IPS-20b (cell line): ENCODE results near the gene MRPL52.
"Not testable (repeated sequence)": the region's sequence is repeated elsewhere in the genome, so short reads cannot be mapped to it uniquely, and the experiment has no call there.

Experiments
- H3K27ac ChIP-seq: one replicate; pipeline ENCODE4 v1.5.1; 2013; ENCODE audit warnings: low read length
- H3K27me3 ChIP-seq: 2 replicates; pipeline ENCODE4 v1.6.1; 2013; ENCODE audit warnings: mild to moderate bottlenecking, low read length, inconsistent platforms; ENCODE audit not compliant: insufficient read depth
- H3K36me3 ChIP-seq: 2 replicates; pipeline ENCODE4 v1.6.1; 2013; ENCODE audit warnings: low read depth, mild to moderate bottlenecking, inconsistent platforms, low read length, moderate library complexity; ENCODE audit not compliant: insufficient read depth
- H3K4me1 ChIP-seq: 2 replicates; pipeline ENCODE4 v1.6.1; 2013; ENCODE audit warnings: mild to moderate bottlenecking, control low read depth, inconsistent platforms, low read length, moderate library complexity; ENCODE audit not compliant: insufficient read depth
- H3K4me3 ChIP-seq: 2 replicates; pipeline ENCODE4 v1.5.1; 2013; ENCODE audit warnings: mild to moderate bottlenecking, low read length, inconsistent platforms
- H3K9ac ChIP-seq: 2 replicates; pipeline ENCODE4 v1.6.1; 2013; ENCODE audit warnings: low read depth, mild to moderate bottlenecking, inconsistent platforms, low read length, moderate library complexity
- H3K9me3 ChIP-seq: 2 replicates; pipeline ENCODE4 v1.6.1; 2013; ENCODE audit warnings: mild to moderate bottlenecking, low read depth, low read length, inconsistent platforms; ENCODE audit not compliant: insufficient read depth

Gene MRPL52

DNA sequence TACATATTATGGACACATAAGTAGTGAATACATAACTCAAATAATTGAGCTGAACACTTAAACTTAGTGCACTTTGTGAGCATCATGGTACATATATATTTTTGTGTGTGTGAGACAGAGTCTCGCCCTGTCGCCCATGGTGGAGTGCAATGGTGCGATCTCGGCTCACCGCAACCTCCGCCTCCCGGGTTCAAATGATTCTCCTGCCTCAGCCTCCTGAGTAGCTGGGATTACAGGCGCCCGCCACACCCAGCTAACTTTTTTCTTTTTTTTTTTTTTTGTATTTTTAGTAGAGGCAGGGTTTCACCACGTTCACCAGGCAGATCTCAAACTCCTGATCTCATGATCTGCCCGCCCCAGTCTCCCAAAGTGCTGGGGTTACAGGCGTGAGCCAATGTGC, 22.5 kb downstream of the MRPL52 start:
- not testable (repeated sequence) for H3K4me3 ChIP-seq, H3K27me3 ChIP-seq, H3K9ac ChIP-seq, H3K36me3 ChIP-seq, H3K9me3 ChIP-seq, H3K27ac ChIP-seq
- H3K4me1 ChIP-seq, result peaks cover 15% of the 10 kb centered on the region; the same call in 1 of the 2 replicates

- Histone ChIP-seq H3K27me3 (no peaks in the 10 kb centered on the region), H3K27ac (no peak overlapping the region), H3K4me3 (no peak overlapping the region), H3K36me3 (no peaks in the 10 kb centered on the region), H3K4me1 (peaks cover 15% of the 10 kb centered on the region; the same call in 1 of the 2 replicates), H3K9ac (peak overlapping the region; percentile 74; the same call in 1 of the 2 replicates), H3K9me3 (no peaks in the 10 kb centered on the region)
These were observed 22.9 kb downstream of the MRPL52 start for GRCh38 chr14:22852599-22852939.

- Histone ChIP-seq H3K27me3 (no peaks in the 10 kb centered on the region), H3K27ac (no peak overlapping the region), H3K9me3 (no peaks in the 10 kb centered on the region), H3K4me3 (peak overlapping the region; percentile 65), H3K36me3 (no peaks in the 10 kb centered on the region), H3K4me1 (peaks cover 10% of the 10 kb centered on the region; the same call in 1 of the 2 replicates), H3K9ac (peak overlapping the region; percentile 74; the same call in 1 of the 2 replicates)
These were observed 23.5 kb downstream of the MRPL52 start for GRCh38 chr14:22852940-22853767.

- not testable (repeated sequence) for H3K36me3 ChIP-seq, H3K9me3 ChIP-seq, H3K4me3 ChIP-seq, H3K9ac ChIP-seq, H3K27me3 ChIP-seq, H3K27ac ChIP-seq, H3K4me1 ChIP-seq
These were observed 24.6 kb downstream of the MRPL52 start for GRCh38 chr14:22854296-22854695.

DNA sequence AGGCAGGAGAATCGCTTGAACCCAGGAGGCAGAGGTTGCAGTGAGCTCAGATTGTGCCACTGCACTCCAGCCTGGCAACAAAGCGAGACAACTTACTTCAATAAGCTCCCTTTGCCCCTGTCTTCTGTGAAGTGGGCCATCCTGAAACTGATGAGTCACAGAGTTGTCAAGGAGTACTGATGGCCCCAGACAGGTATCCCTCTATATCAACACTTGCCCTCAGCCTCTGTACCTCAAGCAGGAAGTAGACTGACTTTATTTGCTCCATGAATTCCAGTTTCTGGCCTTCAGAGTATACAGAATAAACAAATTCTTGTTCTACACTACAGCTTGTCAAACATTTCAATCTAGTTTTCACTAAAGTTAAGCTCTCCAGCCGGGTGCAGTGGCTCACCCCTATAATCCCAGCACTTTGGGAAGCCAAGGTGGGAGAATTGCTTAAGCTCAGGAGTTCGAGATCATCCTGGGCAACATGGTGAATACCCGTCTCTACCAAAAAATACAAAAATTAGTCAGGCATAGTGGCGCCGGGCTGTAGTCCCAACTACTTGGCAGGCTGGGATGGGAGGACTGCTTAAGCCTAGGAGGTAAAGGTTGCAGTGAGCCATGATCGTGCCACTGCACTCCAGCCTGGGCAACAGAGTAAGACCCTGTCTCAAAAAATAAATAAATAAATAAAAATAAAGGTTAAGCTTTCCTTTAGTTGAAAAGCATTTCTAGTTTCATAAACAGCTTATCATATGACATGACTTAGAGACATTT, 25.5 kb downstream of the MRPL52 start:
- Histone ChIP-seq H3K9ac (no peak overlapping the region), H3K9me3 (no peaks in the 10 kb centered on the region), H3K4me1 (no peaks in the 10 kb centered on the region), H3K36me3 (no peaks in the 10 kb centered on the region), H3K4me3 (no peak overlapping the region), H3K27ac (no peak overlapping the region), H3K27me3 (no peaks in the 10 kb centered on the region)

DNA sequence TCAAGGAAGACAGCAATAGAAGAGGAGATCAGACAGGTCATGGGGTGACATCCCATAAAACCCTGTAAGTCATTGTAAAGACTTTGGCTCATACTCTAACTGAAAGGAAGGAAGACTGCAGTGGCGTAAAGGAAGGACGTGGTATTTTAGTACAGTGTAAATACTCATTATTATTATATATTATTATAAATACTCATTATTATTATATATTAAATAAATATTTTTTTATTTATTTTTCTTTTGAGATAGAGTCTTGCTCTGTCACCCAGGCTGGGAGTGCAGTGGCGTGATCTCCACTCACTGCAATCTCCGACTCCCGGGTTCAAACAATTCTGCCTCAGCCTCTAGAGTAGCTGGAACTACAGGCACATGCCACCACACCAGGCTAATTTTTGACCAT, 26.7 kb downstream of the MRPL52 start:
- H3K9ac ChIP-seq, result no peak overlapping the region
- H3K27me3 ChIP-seq, result no peaks in the 10 kb centered on the region
- no peaks in the 10 kb centered on the region for H3K4me1 ChIP-seq
- H3K9me3 ChIP-seq, result no peaks in the 10 kb centered on the region
- H3K27ac ChIP-seq, result no peak overlapping the region
- no peaks in the 10 kb centered on the region for H3K36me3 ChIP-seq
- no peak overlapping the region for H3K4me3 ChIP-seq

- H3K36me3 ChIP-seq, H3K4me1 ChIP-seq, H3K27ac ChIP-seq, H3K27me3 ChIP-seq, H3K9me3 ChIP-seq, H3K9ac ChIP-seq, H3K4me3 ChIP-seq: not testable (repeated sequence)
These were observed 30.7 kb downstream of the MRPL52 start for GRCh38 chr14:22860377-22860776.

DNA sequence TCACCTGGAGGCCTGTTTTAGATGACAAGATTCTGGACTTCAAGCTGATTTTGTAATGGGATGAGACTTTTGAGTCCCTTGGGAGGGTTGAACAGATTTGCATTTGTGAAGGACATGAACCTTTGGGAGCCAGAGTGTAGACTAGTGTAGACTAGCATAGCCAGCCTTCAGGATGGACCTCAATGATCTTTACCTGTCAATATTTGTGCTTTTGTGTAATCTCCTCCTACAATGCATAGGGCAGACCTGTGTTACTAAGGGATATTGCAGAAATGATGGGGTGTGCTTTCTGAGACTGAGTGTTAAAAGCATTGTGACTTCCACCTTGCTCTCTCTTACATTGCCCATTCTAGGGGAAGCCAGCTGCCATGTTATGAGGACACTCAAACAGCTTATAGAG, 32.0 kb downstream of the MRPL52 start:
- no peaks in the 10 kb centered on the region for H3K36me3 ChIP-seq
- H3K4me3 ChIP-seq, result no peak overlapping the region
- no peaks in the 10 kb centered on the region for H3K9me3 ChIP-seq
- no peak overlapping the region for H3K9ac ChIP-seq
- no peaks in the 10 kb centered on the region for H3K4me1 ChIP-seq
- no peak overlapping the region for H3K27ac ChIP-seq
- H3K27me3 ChIP-seq, result no peaks in the 10 kb centered on the region

- Histone ChIP-seq H3K9ac (no peak overlapping the region), H3K27me3 (no peaks in the 10 kb centered on the region), H3K27ac (no peak overlapping the region), H3K9me3 (no peaks in the 10 kb centered on the region), H3K36me3 (no peaks in the 10 kb centered on the region), H3K4me3 (no peak overlapping the region), H3K4me1 (no peaks in the 10 kb centered on the region)
These were observed 35.3 kb downstream of the MRPL52 start for GRCh38 chr14:22864979-22865378.

- H3K36me3 ChIP-seq, result no peaks in the 10 kb centered on the region
- peaks cover 4% of the 10 kb centered on the region for H3K4me1 ChIP-seq
- H3K9ac ChIP-seq, result no peak overlapping the region
- H3K4me3 ChIP-seq, result no peak overlapping the region
- H3K9me3 ChIP-seq, result no peaks in the 10 kb centered on the region
- H3K27me3 ChIP-seq, result no peaks in the 10 kb centered on the region
- H3K27ac ChIP-seq, result no peak overlapping the region
These were observed 36.0 kb downstream of the MRPL52 start for GRCh38 chr14:22865424-22866405.

DNA sequence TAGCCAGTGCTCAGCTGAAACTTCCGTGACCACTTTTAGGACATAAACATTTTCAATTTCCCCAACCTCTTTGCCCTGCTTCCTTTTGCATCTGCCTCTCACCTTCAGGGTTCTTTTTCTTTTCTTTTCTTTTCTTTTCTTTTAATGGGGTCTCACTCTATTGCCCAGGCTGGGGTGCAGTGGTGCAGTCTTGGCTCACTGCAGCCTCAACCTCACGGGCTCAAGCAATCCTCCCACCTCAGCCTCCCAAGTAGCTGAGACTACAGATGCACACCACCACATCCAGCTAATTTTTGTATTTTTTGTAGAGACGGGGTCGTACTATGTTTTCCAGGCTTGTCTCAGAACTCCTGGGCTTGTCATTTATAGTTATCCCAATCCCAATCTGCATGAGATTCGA, 37.2 kb downstream of the MRPL52 start:
- Histone ChIP-seq H3K4me1 (peaks cover 6% of the 10 kb centered on the region), H3K4me3 (no peak overlapping the region), H3K9me3 (no peaks in the 10 kb centered on the region), H3K9ac (no peak overlapping the region), H3K36me3 (no peaks in the 10 kb centered on the region), H3K27me3 (no peaks in the 10 kb centered on the region), H3K27ac (no peak overlapping the region)
